GM21619 (cell line): ENCODE data around the gene GPRIN2.
"Not testable (repeated sequence)": the region's sequence is repeated elsewhere in the genome, so short reads cannot be mapped to it uniquely, and the experiment has no call there.

Source experiments
- ATAC-seq: cut with Tn5 transposase; IDR thresholded peaks from one replicate; pipeline ENCODE4 v1.9.1; 2021; ENCODE audit not compliant: unreplicated experiment

The GPRIN2 gene

GRCh38 chr10:46556515-46557318, at the start of gene GPRIN2:
GPRIN2 (minus strand) TSS chr10:46556658; CDS start chr10:46550736, 5,922 bp downstream.
- no peak for ATAC-seq

GRCh38 chr10:46600516-46600915, 44.1 kb upstream of the GPRIN2 start:
- peak; percentile 69 for ATAC-seq

- peak; percentile 78 for ATAC-seq
Measured at GRCh38 chr10:46597616-46598246, 41.3 kb upstream of the GPRIN2 start.

- not testable (repeated sequence) for ATAC-seq
Measured at GRCh38 chr10:46596570-46596969, 40.1 kb upstream of the GPRIN2 start.

GRCh38 chr10:46594453-46595063, 38.1 kb upstream of the GPRIN2 start:
- not testable (repeated sequence) for ATAC-seq

- not testable (repeated sequence) for ATAC-seq
Measured at GRCh38 chr10:46593307-46593706, 36.8 kb upstream of the GPRIN2 start.

- ATAC-seq = not testable (repeated sequence)
Measured at GRCh38 chr10:46591053-46591452, 34.6 kb upstream of the GPRIN2 start.

GRCh38 chr10:46589589-46589988, 33.1 kb upstream of the GPRIN2 start:
- not testable (repeated sequence) for ATAC-seq

- not testable (repeated sequence) for ATAC-seq
Measured at GRCh38 chr10:46588221-46588620, 31.8 kb upstream of the GPRIN2 start.

GRCh38 chr10:46587546-46587945, 31.1 kb upstream of the GPRIN2 start:
- ATAC-seq = not testable (repeated sequence)

- not testable (repeated sequence) for ATAC-seq
Measured at GRCh38 chr10:46585246-46585645, 28.8 kb upstream of the GPRIN2 start.

GRCh38 chr10:46584196-46584595, 27.7 kb upstream of the GPRIN2 start:
- not testable (repeated sequence) for ATAC-seq

GRCh38 chr10:46582568-46582967, 26.1 kb upstream of the GPRIN2 start:
- not testable (repeated sequence) for ATAC-seq

GRCh38 chr10:46581997-46582396, 25.5 kb upstream of the GPRIN2 start:
- ATAC-seq = not testable (repeated sequence)

- ATAC-seq = not testable (repeated sequence)
Measured at GRCh38 chr10:46579378-46579777, 22.9 kb upstream of the GPRIN2 start.

- not testable (repeated sequence) for ATAC-seq
Measured at GRCh38 chr10:46578474-46579178, 22.2 kb upstream of the GPRIN2 start, which contains the start of gene SYT15. SYT15 (plus strand) TSS chr10:46579128; CDS start chr10:46579169, 41 bp downstream.

- ATAC-seq = not testable (repeated sequence)
Measured at GRCh38 chr10:46577624-46578473, 21.4 kb upstream of the GPRIN2 start.

GRCh38 chr10:46573884-46574283, 17.4 kb upstream of the GPRIN2 start:
- ATAC-seq = not testable (repeated sequence)

GRCh38 chr10:46573314-46573713, 16.9 kb upstream of the GPRIN2 start:
- ATAC-seq = not testable (repeated sequence)

GRCh38 chr10:46572765-46573164, 16.3 kb upstream of the GPRIN2 start:
- ATAC-seq = not testable (repeated sequence)
